HepG2 (cell line): ENCODE measurements around the gene SLCO3A1. TPM values are rescaled to one million over a fixed set of nuclear protein-coding genes. Genes with fewer than 3 reads are reported as not detected.

Experiments
- AKAP8 ChIP-seq: sonication (generic); formaldehyde crosslinking; IDR thresholded peaks from 2 replicates; pipeline ENCODE4 v1.5.1; 2020; ENCODE audit warnings: mild to moderate bottlenecking, missing genetic modification reagents
- DNMT1 ChIP-seq: sonication (generic); formaldehyde crosslinking; IDR thresholded peaks from 2 replicates; pipeline ENCODE4 v1.5.1; 2020; ENCODE audit warnings: mild to moderate bottlenecking, missing genetic modification reagents
- FUBP1 ChIP-seq: sonication (generic); formaldehyde crosslinking; IDR thresholded peaks from 2 replicates; pipeline ENCODE4 v1.5.1; 2020; ENCODE audit warnings: missing genetic modification reagents, mild to moderate bottlenecking, borderline replicate concordance
- HNRNPLL ChIP-seq: fragments of 200-400 bp; formaldehyde crosslinking; IDR thresholded peaks from 2 replicates; pipeline ENCODE4 v1.6.1; 2017; ENCODE audit warnings: mild to moderate bottlenecking, low read depth, low read length; ENCODE audit not compliant: poor library complexity, severe bottlenecking
- IRF9 ChIP-seq: sonication (generic); formaldehyde crosslinking; IDR thresholded peaks from 2 replicates; pipeline ENCODE4 v1.8.0; 2022; ENCODE audit warnings: missing genetic modification reagents, mild to moderate bottlenecking, borderline replicate concordance
- MIER2 ChIP-seq: IDR thresholded peaks from 2 replicates; pipeline ENCODE4 v1.6.1; 2016; ENCODE audit warnings: missing biosample characterization, missing genetic modification reagents
- ZFAT ChIP-seq: sonication (generic); formaldehyde crosslinking; conservative IDR thresholded peaks from 2 replicates; pipeline ENCODE4 v1.8.1; 2023; ENCODE audit warnings: missing genetic modification reagents, inconsistent platforms
- ZHX2 ChIP-seq, 2 experiments: sonication (generic) in 1 of 2; formaldehyde crosslinking in 1 of 2; IDR thresholded peaks; 2 replicates each; pipeline versions ENCODE4 v1.6.1 to v1.9.0; 2014 to 2022; ENCODE audit warnings: antibody characterized with exemption in 1 of 2, borderline replicate concordance in 1 of 2, inconsistent platforms in 1 of 2, low read depth in 1 of 2, missing genetic modification reagents in 1 of 2
- ZNF530 ChIP-seq: sonication (generic); formaldehyde crosslinking; IDR thresholded peaks from 2 replicates; pipeline ENCODE4 v1.5.0; 2020; ENCODE audit warnings: low read depth, mild to moderate bottlenecking, missing genetic modification reagents
- ZNF629 ChIP-seq: sonication (generic); formaldehyde crosslinking; conservative IDR thresholded peaks from 2 replicates; pipeline ENCODE4 v1.5.0; 2020; ENCODE audit warnings: missing genetic modification reagents
- ZNF75D ChIP-seq: sonication (generic); formaldehyde crosslinking; IDR thresholded peaks from 2 replicates; pipeline ENCODE4 v1.8.1; 2023; ENCODE audit warnings: missing genetic modification reagents, mild to moderate bottlenecking, borderline replicate concordance
- ZNF777 ChIP-seq: sonication (generic); formaldehyde crosslinking; IDR thresholded peaks from 2 replicates; pipeline ENCODE4 v1.4.0; 2020; ENCODE audit warnings: missing genetic modification reagents
- ZNF878 ChIP-seq: sonication (generic); formaldehyde crosslinking; IDR thresholded peaks from 2 replicates; pipeline ENCODE4 v1.8.1; 2023; ENCODE audit warnings: mild to moderate bottlenecking, missing genetic modification reagents, moderate library complexity
- polyA plus RNA-seq, 8 experiments: library from polyadenylated mRNA; depleted of rRNA in 3 of 8; stranded (reverse) in 7 of 8; unstranded in 1 of 8; fragments of >200 nt; fragmentation: Illumina TruSeq in 4 of 8; extraction: Trizol in 4 of 8; gene quantifications; 2 replicates each; pipeline versions ENCODE4 v1.2.1 to v1.2.3, GENCODE V29; 2011 to 2016; ENCODE audit warnings: low read depth in 4 of 8, missing spikeins in 1 of 8, mixed read lengths in 1 of 8; ENCODE audit not compliant: insufficient read depth in 1 of 8
- total RNA-seq, 5 experiments: library from RNA; depleted of rRNA; stranded (reverse); fragments of >200 nt; fragmentation: Illumina TruSeq; extraction: Trizol; gene quantifications; 2 replicates each; pipeline ENCODE4 v1.2.3, GENCODE V29; 2016; ENCODE audit warnings: low read depth in 1 of 5
- TF ChIP-seq, protein P1 (sequence below): sonication (generic); formaldehyde crosslinking; IDR thresholded peaks from 2 replicates; pipeline ENCODE4 v1.4.0; 2020; ENCODE audit warnings: missing genetic modification reagents
- TF ChIP-seq, protein P2 (sequence below): sonication (generic); formaldehyde crosslinking; IDR thresholded peaks from 2 replicates; pipeline ENCODE4 v1.5.0; 2020; ENCODE audit warnings: missing genetic modification reagents

SLCO3A1 gene
- total and polyA plus RNA-seq, 2 of the 13 experiments (the other 11 are each of a cell fraction or from before 2014, with no cell fraction given) = 0.02 TPM; not detected in 1

DNA sequence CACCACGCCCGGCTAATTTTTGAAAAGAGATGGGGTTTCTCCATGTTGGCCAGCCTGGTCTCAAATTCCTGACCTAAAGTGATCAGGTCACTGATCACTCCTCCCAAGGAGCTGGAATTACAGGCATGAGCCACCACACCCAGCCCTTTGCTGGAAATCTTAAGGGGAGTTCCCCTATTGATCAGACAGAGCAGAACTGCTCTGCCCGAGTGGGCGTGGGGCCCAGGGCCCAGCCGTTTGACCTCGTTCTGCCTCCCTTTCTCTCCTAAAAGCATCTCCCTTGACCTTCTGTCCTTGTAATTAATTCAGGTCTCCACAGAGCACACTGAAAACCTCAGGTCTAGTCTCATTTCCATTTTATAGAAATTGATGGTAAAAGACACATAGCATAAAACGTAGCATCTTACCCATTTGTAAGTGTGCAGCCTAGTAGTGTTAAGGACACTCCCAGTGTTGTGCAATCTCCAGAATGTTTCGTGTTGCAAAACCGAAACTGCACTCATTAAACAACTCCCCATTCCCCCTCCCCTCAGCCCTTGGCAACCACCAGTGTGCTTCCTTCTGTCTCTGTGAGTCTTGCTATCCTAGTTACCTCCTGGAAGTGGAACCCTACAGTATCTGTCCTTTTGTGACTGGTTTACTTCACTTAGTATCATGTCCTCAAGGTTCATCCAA lies 89.3 kb downstream of the SLCO3A1 start (continued):
- TF ChIP-seq FUBP1 (no peak), HNRNPLL (no peak), AKAP8 (no peak), MIER2 (CRISPR knock-in tag) (no peak), ZNF75D (CRISPR knock-in tag) (no peak), DNMT1 (CRISPR knock-in tag) (no peak), ZNF629 (CRISPR knock-in tag) (no peak), ZNF777 (no peak), ZNF530 (no peak), ZNF878 (no peak), ZFAT (no peak), IRF9 (CRISPR knock-in tag) (no peak), ZHX2 (IDR thresholded peaks at IDR 0.05; ENCODE audit: low read depth) (no peak), ZHX2 (CRISPR knock-in tag; IDR thresholded peaks at IDR 0.05; ENCODE audit: borderline replicate concordance) (no peak)
- TF ChIP-seq, protein P1, sequence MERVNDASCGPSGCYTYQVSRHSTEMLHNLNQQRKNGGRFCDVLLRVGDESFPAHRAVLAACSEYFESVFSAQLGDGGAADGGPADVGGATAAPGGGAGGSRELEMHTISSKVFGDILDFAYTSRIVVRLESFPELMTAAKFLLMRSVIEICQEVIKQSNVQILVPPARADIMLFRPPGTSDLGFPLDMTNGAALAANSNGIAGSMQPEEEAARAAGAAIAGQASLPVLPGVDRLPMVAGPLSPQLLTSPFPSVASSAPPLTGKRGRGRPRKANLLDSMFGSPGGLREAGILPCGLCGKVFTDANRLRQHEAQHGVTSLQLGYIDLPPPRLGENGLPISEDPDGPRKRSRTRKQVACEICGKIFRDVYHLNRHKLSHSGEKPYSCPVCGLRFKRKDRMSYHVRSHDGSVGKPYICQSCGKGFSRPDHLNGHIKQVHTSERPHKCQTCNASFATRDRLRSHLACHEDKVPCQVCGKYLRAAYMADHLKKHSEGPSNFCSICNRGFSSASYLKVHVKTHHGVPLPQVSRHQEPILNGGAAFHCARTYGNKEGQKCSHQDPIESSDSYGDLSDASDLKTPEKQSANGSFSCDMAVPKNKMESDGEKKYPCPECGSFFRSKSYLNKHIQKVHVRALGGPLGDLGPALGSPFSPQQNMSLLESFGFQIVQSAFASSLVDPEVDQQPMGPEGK (CRISPR knock-in tag) = 0 out of 2 replicates have a peak, but pooled peaks have one; percentile 30
- TF ChIP-seq, protein P2, sequence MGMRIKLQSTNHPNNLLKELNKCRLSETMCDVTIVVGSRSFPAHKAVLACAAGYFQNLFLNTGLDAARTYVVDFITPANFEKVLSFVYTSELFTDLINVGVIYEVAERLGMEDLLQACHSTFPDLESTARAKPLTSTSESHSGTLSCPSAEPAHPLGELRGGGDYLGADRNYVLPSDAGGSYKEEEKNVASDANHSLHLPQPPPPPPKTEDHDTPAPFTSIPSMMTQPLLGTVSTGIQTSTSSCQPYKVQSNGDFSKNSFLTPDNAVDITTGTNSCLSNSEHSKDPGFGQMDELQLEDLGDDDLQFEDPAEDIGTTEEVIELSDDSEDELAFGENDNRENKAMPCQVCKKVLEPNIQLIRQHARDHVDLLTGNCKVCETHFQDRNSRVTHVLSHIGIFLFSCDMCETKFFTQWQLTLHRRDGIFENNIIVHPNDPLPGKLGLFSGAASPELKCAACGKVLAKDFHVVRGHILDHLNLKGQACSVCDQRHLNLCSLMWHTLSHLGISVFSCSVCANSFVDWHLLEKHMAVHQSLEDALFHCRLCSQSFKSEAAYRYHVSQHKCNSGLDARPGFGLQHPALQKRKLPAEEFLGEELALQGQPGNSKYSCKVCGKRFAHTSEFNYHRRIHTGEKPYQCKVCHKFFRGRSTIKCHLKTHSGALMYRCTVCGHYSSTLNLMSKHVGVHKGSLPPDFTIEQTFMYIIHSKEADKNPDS = no peak
